GM18505 (cell line): ENCODE measurements around the gene IL23R.
"Not testable (repeated sequence)": the region's sequence is repeated elsewhere in the genome, so short reads cannot be mapped to it uniquely, and the experiment has no call there.

Experiments used
- ATAC-seq: cut with Tn5 transposase; IDR thresholded peaks from one replicate; pipeline ENCODE4 v1.9.1; 2021; ENCODE audit not compliant: unreplicated experiment
- POLR2A ChIP-seq: IDR thresholded peaks from 4 replicates; pipeline ENCODE4 v1.6.1; 2011; ENCODE audit warnings: borderline replicate concordance; ENCODE audit not compliant: insufficient read depth, insufficient read length; ENCODE audit errors: extremely low read depth

The IL23R gene

GRCh38 chr1:67190942-67191341 is 24.7 kb downstream of the IL23R start:
- no peak for TF ChIP-seq POLR2A

DNA sequence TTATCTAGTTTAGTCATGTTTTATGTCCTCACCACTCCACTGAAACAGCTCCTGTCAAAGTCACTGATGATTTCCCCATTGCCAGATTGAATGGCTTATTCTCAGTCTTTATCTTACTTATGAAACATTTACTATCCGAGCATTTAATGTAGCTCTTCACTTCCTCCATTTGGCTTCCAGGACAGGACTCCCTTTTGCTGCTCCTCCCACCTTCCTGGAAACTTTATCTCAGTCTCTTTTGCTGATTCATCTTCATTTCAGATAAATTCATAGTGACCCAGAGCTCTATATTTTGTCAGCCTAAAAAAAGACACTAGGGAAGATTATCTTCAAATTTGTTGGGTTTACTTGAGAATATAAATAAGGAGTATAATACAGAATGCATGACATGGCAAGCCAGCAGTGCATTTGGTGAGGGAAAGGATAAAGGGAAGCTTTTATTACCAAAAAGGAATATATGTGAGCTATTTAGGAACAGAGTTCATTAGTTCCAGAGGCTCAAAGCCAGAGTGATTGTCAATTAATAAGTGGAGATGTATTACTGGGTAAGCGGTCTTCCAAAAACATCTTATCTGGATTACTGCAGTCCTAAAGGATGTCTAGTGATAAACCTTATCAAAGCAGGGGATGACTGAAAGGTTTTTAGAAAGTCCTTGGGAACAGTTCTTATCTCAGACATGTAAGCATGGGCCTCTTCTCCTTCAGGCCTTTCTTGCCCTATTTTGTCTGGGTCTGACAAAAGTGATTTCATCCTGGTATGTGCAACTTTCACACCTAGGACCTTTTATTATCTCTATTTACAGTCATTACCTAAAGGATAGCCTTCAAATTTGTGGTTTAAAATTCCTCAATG is 25.6 kb downstream of the IL23R start:
- ATAC-seq = no peak
- TF ChIP-seq POLR2A = no peak

More at GRCh38 chr1:67190942-67191341, 24.7 kb downstream of the IL23R start:
- no peak for ATAC-seq

DNA sequence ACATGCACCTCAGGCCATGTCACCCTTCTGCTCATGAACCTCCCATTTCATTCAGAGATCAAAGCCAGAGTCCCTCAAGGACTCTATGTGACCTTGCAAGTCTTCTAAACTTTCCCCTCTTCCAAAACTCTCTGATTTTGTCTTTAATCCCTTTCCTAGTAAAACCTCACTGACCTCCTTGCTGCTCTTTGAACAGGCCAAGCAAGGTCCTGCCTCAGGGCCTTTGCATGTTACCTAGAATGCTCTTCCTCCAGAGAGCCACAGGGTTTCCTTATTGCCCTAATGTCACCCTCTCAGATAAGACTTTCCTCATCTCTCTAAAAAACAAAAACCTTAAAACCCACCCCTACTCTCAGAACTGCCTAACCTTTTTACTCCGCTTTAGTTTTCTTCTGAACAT is 26.6 kb downstream of the IL23R start:
- ATAC-seq = no peak
- no peak for TF ChIP-seq POLR2A

GRCh38 chr1:67193704-67194103 is 27.4 kb downstream of the IL23R start:
- ATAC-seq = no peak
- TF ChIP-seq POLR2A = no peak

GRCh38 chr1:67194209-67194863 is 28.1 kb downstream of the IL23R start:
- TF ChIP-seq POLR2A = no peak
- ATAC-seq = peak; percentile 68

DNA sequence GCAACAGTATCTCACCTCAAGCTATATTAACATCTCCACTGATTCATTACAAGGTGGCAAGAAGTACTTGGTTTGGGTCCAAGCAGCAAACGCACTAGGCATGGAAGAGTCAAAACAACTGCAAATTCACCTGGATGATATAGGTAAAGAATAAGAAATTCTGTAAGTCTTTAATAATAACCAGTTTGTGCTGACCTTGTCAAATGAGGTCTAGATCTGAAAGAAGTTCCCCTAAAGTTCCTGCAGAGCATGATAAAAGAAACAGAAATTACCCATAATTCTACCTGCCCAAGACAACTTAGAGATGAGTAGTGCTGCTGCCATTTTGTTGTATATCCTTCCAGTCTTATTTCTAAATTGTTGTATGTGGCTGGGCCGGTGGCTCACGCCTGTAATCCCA is 34.5 kb downstream of the IL23R start:
- no peak for ATAC-seq
- TF ChIP-seq POLR2A = no peak

DNA sequence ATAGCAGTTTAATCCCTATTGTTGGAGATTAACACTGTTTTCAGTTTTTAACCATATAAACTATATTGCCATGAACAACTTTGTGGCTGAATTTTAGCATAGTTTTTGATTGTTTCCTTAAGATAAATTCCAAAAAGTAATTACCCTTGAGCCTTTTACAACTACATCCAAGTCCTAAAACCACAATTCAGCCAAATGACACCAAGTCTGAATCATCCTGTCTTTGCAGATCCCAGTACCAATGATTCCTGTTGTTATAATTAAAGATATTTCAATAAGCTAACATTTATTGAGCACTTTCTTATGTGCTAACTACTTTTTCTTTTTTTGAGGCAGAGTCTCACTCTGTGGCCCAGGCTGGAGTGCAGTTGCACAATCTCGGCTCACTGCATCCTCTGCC is 35.6 kb downstream of the IL23R start:
- TF ChIP-seq POLR2A = no peak

DNA sequence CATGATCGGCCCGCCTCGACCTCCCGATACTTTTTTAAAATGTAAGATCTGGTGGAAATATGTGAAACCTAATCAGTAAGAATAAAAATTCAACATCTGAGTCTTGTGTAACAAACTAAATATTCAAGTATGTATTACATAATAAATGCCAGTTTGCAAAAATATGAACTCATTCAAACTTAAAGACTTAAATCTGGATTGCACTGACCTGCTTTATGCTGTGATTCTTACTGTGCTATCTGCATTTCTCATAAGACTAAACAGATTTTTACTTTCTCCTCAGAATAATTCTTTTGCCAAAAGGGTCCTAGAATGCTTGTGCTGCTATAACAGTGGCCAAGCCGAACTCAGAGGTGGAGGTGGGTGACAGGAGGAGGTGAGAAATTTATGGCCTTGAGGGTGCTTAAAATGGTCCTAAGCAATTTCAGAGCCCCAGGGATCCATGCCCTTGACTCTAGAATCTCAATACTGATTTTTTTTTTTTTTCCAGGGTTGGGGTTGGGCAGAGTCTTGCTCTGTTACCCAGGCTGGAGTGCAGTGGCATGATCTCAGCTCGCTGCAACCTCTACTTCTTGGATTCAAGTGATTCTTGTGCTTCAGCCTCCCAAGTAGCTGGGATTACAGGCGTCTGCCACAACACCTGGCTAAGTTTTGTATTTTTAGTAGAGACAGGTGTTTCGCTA is 38.2 kb downstream of the IL23R start:
- no peak for TF ChIP-seq POLR2A
- ATAC-seq = no peak

More for the DNA sequence above, 35.6 kb downstream of the IL23R start:
- no peak for ATAC-seq

- ATAC-seq = not testable (repeated sequence)
Measured at GRCh38 chr1:67207398-67207797, 41.1 kb downstream of the IL23R start.

- no peak for ATAC-seq
- TF ChIP-seq POLR2A = no peak
Measured at GRCh38 chr1:67208217-67208616, 42.0 kb downstream of the IL23R start.

DNA sequence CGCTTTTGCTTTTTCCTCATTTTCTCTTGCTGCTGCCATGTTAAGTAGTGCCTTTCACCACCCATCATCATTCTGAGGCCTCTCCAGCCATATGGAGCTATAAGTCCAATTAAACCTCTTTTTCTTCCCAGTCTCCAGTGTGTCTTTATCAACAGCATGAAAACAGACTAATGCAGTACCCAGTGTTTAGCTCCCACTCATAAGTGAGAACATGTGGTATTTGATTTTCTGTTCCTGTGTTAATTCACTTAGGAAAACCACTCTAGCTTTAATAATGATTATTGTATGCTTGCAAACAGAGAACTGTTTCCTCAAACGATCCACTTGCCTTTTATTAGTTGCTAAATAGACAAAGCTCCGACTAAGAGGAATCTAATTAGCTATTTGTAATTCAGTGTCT is 43.3 kb downstream of the IL23R start:
- TF ChIP-seq POLR2A = no peak
- no peak for ATAC-seq

DNA sequence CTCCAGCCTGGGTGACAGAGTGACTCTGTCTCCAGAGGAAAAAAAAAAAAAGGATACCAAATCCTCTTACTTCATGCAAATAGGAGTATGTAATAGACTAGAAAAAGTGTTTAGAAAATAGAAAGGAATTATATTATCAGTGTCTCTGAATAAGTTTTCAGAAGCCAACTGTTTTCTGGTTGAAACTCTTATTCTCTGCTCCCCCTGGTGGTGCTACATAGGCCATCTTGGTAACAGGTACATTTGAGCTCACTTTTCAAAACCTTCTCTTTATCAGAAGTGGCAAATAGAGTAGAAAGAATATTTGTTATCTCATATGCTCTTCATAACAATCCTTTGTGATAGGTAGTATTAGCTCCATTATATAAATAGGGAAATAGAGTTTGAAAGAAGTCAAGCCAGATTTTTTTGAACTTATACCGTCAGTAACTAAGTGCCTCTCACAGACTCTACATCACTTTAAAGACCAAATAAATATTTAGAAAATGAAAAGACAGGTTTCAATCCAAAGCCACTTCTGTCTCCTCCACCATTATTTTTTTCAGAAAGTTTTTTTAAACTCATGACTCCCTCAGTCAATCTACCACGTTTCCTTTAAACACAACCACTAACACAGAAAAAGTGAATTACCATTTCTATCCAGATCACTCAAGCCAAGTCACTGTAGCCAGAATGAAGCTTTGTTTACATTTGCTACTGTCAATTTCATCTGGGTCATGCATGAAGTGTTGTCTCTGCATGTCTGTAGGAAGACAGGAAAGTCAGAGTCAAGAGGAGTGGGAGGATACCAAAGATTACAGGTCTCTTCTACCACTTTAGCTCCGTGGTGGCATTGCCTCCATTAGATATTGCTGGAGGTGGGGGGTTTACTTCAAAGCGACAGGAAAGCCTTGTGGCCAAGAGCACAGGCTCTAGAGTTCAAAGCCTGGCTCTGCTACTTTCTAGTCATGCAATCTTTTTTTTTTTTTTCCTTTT is 45.6 kb downstream of the IL23R start:
- no peak for TF ChIP-seq POLR2A
- ATAC-seq = no peak

- no peak for ATAC-seq
Measured at GRCh38 chr1:67213164-67213563, 46.9 kb downstream of the IL23R start.

GRCh38 chr1:67213948-67214347 is 47.7 kb downstream of the IL23R start:
- ATAC-seq = no peak
- TF ChIP-seq POLR2A = no peak

More at GRCh38 chr1:67213164-67213563, 46.9 kb downstream of the IL23R start:
- TF ChIP-seq POLR2A = no peak
